ENCODE measurements around the gene AXIN1.
"Not testable (repeated sequence)": the region's sequence is repeated elsewhere in the genome, so short reads cannot be mapped to it uniquely, and the experiment has no call there.

The AXIN1 gene

DNA sequence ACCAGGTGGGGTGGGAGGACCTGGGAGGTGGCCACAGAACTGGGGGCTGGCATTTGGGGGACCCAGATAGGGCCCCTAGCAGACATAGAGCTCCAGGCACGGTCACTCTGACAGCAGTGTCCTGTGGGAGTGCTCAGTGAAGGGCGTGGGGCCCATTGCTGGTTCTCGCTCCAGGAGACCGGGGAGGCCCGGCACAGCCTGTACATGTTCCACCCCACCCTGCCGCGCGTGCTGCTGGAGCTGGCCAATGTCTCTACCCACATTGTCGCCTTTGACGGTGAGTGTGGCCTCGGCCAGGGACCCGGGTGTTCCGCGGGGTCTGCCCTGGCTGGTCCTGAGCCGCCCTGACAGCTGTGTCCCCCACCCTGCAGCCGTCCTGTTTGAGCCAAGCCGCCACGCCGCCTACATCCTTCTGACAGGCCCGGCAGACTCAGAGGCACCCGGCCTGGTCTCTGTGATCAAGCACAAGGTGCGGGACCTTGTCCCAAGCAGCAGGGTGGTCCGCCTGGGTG lies 88.0 kb downstream of the AXIN1 start:
- no peak for DNase-seq (ENCODE audit: low read depth)

DNA sequence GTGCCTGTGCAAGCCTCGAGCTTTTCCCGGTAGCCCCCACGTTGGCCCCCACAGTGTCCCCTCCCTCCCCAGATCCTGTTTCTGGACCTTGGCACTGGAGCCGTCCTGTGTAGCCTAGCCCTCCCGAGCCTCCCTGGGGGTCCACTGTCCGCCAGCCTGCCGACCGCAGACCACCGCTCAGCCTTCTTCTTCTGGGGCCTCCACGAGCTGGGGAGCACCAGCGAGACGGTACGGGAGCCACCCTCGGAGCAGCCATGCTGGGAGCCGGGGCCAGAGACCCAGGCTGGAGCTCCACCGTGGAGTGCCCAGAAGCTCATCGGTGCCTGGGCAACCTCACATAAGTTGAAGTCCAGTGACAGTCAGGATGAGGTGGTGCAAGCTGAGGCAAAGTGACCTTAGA lies 88.6 kb downstream of the AXIN1 start:
- no peak for DNase-seq (ENCODE audit: low read depth)

DNA sequence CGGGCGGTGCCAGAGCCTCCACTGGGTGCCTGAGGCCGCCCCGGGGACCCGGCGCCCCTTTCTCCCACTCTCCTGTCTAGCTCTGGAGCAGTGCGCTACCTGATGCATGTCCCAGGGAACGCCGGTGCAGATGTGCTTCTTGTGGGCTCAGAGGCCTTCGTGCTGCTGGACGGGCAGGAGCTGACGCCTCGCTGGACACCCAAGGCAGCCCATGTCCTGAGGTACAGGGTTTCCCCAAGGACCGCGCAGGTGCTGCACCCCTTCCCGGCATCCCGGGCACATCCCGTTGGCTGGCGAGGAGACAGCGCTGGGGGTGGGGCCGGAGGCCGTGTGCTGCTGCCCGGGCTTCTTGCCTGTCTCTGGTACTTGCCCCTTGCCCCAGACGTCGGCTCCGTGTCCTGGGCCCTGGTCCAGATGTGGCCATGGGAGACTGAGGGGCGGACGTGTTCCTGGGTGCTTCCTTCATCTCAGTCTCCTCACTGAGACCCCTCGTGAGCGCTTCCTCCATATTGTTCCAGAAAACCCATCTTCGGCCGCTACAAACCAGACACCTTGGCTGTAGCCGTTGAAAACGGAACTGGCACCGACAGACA lies 89.2 kb downstream of the AXIN1 start:
- no peak for DNase-seq (ENCODE audit: low read depth)

DNA sequence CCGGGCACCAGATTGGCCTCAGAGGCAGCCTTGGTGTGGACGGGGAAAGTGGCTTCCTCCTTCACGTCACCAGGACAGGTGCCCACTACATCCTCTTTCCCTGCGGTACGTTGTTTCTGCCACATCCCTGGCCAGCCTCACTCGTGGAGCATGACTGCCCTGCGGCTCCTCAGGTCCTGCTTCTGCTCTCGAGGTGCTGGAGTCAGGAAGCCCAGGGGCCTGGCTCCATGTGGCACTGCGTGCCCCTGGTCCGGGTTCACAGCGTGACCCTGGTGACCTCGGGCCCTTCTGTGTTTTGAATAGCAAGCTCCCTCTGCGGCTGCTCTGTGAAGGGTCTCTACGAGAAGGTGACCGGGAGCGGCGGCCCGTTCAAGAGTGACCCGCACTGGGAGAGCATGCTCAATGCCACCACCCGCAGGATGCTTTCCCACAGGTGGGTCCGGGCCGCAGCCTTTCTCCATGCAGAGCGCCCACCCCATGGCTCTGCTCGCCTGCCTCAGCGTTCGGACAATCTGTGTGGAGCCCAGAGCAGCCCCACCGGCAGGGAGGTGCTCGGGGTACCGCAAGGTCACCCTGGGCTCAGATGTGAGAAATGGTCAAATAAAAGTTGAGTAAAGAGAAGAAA lies 90.3 kb downstream of the AXIN1 start:
- no peak for DNase-seq (ENCODE audit: low read depth)

DNA sequence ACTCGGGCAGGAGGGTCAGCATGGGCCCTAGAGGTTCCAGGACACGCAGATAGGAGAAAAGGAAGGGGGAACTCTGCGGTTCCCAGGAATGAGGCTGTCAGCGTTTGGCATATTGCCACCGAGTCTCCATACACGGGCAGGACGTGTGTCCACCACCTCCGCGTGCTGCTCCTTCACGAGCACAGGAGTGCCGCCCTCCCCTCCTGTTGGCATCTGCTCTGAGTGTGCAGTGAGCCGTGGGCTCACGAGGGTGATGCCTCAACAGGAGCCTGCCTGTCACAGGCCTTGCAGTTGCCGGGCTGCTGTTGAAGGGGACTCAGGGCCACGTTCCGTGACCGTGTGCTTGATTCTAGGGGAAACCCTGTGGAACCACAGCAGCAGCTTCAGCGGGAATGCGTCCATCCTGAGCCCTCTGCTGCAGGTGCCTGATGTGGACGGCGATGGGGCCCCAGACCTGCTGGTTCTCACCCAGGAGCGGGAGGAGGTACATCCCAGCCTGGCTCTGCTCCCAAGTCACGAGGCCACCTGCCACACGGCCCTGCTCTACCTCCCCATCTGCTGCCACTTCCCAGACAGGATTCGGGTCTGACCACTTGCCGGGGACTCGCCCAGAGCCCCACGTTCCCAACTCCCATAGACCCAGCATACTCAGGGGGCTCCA lies 91.4 kb downstream of the AXIN1 start:
- no peak for DNase-seq (ENCODE audit: low read depth)

DNA sequence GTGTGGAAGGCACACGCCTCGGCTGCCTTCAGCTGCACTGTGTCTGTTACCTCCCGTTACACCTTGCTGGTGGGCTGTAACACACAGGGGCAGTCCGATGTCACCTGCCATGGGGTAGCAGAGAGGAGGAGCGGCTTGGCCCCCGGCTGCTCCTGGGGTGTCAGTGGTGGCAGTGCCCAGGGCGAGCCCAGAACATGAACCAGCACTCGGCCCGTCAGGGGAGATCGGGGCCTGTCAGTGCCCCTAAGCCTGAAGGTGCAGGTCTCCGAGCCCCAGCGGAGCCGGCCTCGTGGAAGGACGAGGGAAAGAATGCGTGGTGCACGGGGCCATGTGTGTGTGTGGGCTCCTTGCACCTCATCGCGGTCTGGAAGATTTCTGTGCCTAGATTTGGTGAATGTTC lies 92.2 kb downstream of the AXIN1 start:
- no peak for DNase-seq (ENCODE audit: low read depth)

DNA sequence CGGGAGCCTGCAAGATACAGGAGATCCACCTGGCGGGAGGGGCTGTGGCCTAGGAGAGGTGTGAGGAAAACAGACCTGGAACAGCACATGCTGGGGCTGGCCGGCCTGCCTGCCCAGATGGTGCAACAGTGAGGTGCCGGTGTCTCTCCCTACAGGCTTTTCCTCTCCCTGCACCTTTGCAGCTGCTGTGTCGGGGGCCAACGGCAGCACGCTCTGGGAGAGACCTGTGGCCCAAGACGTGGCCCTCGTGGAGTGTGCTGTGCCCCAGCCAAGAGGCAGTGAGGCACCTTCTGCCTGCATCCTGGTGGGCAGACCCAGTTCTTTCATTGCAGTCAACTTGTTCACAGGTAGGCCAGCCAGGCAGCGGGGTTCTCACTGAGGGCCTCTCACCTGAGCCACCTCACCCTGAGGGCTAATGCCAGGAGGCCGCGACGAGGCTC lies 92.7 kb downstream of the AXIN1 start:
- DNase-seq (ENCODE audit: low read depth): no peak

DNA sequence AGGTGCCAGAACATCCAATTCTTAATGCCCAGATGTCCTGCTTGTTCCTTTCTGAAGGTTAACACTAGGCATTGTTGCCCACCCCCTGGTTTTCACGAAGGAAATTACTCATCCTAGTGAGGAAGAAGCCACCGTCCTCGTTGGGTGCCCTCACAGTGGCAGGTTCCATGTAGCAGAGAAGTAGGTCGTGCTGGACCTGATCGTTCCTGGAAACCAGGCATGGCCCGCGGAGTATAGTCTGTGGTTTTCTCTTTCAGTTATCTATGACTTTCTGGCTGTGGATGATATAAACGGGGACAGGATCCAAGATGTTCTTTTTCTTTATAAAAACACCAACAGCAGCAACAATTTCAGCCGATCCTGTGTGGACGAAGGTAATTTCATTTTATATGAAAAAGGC lies 93.3 kb downstream of the AXIN1 start:
- DNase-seq (ENCODE audit: low read depth): no peak

DNA sequence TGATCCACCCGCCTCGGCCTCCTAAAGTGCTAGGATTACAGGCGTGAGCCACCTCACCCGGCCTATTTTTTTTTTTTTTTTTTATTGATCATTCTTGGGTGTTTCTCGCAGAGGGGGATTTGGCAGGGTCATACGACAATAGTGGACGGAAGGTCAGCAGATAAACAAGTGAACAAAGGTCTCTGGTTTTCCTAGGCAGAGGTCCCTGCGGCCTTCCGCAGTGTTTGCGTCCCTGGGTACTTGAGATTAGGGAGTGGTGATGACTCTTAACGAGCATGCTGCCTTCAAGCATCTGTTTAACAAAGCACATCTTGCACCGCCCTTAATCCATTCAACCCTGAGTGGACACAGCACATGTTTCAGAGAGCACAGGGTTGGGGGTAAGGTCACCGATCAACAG lies 94.4 kb downstream of the AXIN1 start:
- DNase-seq (ENCODE audit: low read depth): not testable (repeated sequence)

DNA sequence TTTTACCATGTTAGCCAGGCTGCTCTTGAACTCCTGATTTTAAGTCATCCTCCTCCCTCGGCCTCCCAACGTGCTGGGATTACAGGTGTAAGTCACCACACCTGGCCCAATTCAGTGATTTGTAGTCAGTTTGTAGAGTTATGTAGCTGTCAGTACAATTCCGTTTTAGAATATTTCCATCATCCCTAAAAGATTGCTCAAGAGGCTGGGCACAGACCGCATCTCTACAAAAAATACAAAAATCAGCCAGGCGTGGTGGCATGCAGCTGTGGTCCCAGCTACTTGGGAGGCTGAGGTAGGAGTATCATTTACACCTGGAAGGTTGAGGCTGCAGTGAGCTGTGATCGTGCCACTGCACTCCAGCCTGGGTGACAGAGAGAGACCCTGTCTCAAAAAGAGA lies 97.3 kb downstream of the AXIN1 start:
- DNase-seq (ENCODE audit: low read depth): no peak

DNA sequence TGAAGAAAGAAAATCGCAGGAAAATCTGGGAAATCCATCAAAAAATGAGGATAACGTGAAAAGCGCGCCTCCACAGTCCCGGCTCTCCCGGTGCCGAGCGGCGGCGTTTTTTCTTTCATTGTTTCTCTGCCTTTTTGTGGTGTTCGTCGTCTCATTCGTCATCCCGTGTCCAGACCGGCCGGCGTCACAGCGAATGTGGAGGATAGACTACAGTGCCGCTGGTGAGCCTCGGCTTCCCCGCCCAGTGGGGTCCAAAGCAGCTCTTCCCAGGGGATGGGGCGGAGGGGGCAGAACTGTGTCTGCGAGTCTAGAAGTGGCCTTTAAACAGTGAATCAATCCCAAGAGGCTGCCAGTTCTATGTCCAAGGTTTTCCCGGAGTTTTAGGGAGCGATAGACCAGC lies 98.1 kb downstream of the AXIN1 start:
- no peak for DNase-seq (ENCODE audit: low read depth)

DNA sequence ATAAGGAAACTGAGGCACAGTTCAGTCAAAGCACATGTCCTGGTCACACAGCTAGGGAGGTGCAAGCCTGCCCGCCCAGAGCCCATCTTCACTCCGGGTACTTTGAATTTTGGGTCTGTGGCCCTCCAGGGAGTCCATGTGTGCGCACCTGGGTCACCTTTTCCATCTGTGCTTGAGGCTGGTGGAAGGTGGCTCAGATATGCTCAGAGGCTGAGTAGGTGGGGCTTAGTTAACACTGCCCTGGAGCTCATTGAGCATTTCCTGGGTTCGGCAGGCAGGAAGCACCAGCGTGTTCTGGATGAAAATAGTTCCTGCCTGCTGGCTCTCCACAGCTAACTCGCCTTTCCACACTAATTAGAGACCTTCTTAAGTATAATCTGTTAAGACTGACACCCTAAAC lies 98.7 kb downstream of the AXIN1 start:
- no peak for DNase-seq (ENCODE audit: low read depth)

DNA sequence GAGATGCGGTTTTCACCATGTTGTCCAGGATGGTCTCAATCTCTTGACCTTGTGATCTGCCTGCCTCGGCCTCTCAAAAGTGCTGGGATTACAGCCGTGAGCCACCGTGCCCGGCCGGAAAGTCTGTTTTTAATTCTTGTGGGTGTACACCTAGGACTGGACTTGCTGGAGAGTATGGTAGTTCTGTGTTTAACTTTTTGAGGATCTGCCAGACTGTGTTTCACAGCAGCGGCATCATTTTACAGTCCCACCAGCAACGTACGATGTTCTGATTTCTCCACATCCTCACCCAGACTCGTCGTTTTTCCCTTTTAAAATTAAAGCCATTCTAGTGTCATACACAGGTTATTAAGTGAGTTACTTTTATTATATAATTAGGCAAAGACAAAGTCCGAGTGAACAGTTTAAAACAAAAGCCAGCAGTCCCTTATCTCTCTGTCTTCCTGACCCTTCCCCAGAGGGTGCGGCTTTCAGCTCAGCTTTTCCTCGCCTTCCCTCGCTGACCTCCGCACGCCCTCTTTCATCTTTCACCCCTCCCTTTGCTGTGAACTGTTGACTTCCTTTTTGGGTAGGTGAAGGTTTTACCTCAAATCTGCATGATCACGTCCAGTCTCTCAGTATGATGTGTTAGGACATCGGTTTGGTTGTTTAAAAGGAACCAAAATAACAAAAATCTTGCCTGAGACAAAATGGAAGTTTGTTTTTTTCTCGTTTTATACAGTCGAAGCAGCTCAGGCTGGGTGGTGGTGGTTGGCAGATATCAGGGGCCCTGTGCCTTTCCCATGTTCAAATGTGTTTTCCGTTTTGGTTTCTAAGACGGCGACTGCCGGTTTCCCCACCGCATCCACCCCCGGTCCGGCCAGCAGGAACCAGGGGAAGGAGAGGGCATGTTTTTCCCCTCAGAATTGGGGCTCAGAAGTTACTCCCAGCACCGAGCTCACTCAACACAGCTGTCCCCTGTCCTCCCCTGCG lies 99.9 kb downstream of the AXIN1 start:
- DNase-seq (ENCODE audit: low read depth): no peak

DNA sequence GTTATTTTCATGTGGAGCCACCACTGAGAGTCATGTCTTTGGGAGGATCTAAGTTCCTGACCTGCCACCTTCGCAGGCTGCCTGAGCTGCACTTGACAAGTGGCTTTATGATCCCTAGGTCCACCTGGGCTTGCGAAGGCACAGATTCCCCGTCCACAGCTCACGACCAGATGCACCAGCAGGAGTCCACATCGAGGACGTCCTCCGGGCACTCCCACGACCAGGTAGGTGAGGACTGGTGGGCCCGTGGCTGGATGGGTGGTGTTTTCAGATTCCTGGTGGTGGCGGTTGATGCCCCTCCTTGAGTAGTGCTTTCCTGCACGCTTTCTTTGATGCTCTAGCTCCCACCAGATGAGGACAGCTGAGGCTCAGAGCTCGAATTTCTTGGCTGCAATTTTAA lies 103.1 kb downstream of the AXIN1 start:
- no peak for DNase-seq (ENCODE audit: low read depth)

DNA sequence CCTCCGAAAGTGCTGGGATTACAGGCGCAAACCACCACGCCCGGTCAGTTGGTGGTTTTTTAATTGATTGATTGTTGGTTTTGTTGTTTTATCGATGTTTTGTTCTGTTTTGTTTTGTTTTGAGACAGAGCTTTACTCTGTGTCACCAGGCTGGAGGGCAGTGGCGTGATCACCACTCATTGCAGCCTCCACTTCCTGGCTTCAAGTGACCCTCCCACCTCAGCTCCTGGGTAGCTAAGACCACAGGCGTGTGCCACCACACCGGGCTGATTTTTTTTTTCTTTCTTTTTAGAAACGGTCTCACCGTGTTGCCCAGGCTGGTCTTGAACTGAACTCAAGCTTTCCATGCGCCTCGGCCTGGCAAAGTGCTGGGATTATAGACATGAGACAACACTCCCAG lies 105.5 kb downstream of the AXIN1 start:
- no peak for DNase-seq (ENCODE audit: low read depth)

DNA sequence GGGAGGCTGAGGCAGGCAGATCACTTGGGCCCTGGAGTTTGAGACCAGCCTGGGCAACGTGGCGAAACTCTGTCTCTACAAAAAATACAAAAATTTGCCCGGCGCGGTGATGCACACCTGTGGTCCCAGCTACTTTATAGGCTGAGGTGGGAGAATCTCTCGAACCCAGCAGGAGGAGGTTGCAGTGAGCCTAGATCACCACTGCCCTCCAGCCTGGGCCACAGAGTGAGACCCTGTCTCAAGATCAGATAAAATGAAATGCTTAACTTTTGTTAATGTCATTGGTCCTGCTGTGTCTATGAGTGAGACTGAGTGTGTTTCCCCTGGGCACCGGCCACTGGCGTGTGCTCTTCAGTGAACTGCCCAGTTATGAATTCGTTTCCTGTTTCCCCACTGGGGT lies 107.4 kb downstream of the AXIN1 start:
- DNase-seq (ENCODE audit: low read depth): no peak

DNA sequence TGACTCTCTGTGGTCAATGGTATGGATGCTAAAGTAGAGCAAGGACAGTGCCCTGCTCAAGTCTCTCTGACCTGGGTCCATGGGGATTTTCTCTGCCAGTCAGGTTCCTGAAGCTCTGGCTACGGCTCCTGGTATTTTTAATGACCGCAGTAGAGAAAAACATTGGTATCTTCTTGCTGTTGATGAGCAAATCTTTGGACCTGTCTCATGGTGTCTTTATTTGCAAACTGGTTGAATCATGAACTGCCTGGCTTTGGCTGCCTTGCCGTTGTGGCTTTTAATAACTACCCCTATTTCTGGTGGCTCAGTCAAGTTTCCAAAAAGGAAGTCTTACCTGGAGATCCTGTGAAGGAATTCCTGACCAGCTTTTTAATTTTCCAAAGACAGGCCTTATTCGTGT lies 109.2 kb downstream of the AXIN1 start:
- DNase-seq (ENCODE audit: low read depth): no peak

DNA sequence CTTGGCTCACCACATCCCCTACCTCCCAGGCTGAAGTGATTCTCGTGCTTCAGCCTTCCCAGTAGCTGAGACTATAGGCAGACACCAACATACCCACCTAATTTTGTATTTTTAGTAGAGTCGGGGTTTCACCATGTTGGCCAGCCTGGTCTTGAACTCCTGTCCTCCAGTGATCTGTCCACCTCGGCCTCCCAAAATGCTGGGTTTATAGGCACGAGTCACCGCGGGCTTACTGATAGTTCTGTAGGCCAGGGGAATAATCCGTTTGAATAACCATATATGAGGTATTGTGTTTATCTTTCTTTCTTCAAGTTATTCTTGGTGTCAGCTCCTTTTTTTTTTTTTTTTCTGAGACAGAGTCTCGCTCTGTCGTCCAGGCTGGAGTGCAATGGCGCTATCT lies 110.2 kb downstream of the AXIN1 start:
- DNase-seq (ENCODE audit: low read depth): no peak

DNA sequence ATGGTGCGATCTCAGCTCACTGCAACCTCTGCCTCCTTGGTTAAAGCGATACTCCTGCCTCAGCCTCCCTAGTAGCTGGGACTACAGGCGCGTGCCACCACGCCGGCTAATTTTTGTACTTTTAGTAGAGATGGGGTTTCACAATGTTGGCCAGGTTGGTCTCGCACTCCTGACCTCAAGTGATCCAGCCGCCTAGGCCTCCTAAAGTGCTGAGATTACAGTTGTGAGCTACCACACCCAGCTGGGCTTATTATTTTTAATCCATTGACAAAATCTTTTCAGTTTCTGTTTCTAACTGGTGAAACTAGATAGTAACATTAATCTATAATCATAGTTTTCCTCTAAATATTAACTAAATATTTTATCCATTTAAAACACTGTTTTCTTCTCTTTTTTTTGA lies 112.0 kb downstream of the AXIN1 start:
- DNase-seq (ENCODE audit: low read depth): no peak

DNA sequence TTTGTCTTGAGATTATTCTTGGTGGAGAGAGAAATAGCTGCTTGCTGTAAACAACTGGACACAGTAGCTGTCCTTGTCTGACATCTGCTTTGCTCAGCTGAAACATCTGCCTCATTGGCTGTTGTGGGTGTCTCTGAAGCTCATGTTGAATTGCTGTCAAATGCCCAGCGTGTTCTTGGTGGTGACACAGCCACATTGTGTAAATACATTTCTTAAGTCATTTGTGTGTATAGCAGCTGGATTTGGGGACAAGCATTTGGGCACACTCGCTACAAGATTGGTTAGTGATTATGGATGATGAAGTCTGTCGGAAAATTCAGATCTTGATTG lies 112.6 kb downstream of the AXIN1 start:
- DNase-seq (ENCODE audit: low read depth): no peak

Data from T-helper 22 cell (primary cell).